NCI-H774 (cell line): Measurements from ENCODE around the gene POLR3E.

Experiments used
- DNase-seq: peaks from one replicate; lab custom pipeline; 2025; lab: John Stamatoyannopoulos, UW

The POLR3E gene, protein sequence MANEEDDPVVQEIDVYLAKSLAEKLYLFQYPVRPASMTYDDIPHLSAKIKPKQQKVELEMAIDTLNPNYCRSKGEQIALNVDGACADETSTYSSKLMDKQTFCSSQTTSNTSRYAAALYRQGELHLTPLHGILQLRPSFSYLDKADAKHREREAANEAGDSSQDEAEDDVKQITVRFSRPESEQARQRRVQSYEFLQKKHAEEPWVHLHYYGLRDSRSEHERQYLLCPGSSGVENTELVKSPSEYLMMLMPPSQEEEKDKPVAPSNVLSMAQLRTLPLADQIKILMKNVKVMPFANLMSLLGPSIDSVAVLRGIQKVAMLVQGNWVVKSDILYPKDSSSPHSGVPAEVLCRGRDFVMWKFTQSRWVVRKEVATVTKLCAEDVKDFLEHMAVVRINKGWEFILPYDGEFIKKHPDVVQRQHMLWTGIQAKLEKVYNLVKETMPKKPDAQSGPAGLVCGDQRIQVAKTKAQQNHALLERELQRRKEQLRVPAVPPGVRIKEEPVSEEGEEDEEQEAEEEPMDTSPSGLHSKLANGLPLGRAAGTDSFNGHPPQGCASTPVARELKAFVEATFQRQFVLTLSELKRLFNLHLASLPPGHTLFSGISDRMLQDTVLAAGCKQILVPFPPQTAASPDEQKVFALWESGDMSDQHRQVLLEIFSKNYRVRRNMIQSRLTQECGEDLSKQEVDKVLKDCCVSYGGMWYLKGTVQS

DNA sequence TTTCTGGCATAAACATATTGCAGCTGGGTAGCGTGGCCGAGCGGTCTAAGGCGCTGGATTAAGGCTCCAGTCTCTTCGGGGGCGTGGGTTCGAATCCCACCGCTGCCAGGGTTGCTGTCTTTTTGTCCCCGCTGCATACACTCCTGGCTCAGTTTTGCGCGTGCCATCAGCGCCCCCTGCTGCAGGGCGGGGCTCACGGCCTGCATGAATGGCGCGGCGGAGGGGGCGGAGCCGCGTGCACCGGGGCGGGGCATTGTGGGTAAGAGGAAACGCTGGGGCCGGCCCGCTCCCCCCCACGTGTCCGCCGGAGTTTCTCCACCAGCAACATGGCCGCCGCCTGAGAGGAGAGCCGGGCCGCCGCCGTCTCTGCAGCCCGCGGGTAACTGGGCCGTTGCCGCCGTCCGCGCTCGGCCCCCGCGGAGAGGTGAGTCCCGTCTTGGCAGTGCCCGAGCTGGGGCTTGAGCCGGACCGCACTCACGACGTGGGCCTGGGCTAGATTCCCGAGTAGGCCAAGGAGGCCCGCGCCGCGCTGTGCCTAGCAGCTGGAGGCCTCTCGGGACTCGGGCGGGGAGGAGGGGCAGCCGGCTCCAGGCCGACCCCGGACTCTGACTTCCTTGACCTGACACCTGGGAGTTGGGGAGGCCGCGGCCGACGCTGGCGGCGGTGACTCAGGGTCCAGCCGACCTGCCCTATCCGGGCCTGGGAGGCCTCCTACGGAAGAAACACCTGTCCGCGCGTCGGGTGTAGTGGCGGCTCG is at the start of gene POLR3E:
TSS of gene POLR3E (plus strand) at position 296 of the 757 bp plus-strand sequence. CDS start 5,560 bp downstream, outside the sequence.
- peak; percentile 95 for DNase-seq

DNA sequence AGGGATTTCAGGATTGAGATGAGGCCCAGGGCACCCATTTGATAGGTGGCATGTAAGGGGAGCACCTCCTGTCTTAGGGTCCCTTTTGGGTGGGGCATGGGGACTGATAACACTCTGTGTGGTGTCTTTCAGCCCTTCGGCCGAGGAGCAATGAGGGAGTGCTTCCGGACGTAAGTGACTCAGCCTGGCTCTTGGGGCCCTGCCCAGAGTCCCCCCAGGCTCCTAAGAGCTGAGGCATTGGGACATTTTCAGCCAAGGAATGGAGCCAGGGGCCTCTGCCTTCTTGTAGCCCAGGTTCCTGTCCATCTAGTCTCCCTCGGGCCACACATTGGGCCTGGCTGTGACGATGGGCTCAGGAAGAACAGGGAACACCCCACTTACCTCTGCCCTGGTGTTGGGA is 46.7 kb upstream of the POLR3E start:
- DNase-seq = no peak

DNA sequence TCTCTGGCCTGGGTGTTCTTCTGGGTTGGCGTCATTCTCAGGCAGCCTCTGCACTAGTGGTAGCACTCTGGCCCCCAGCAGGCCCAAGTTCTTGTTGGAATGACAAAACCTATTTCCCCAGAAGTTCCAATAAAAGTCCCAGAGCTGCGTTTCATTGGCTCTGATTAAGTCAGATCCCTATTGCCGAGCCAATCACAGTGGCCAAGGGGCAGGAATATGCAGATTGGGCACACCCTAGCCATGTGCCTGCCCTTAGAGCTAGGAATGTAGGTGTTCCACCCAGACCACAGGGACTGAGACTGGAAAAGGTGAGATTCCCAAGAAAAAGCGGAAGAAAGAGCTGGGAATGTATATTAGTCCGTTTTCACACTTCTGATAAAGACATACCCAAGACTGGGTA is 44.9 kb upstream of the POLR3E start:
- no peak for DNase-seq

DNA sequence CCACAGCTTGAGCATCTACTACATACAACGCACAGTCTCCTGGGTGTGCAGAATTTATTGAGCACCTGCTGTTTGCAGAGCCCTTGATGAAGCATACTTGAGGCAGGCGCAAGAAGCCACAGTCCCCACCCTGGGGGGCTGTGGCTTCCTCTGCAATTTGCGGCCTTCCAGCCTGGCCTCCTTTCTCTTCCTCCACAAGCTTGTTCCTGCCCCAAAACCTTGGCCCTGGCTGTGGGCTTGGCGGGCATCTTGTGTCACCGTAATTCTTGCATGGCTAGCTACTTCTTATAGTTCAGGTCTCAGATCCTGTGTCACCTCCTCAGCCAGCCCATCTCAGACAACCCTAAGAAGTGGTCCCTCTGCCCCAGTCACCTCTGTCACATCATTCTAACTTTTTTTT is 43.9 kb upstream of the POLR3E start:
- DNase-seq = no peak

GRCh38 chr16:22255335-22255734 is 41.9 kb upstream of the POLR3E start:
- DNase-seq = no peak

DNA sequence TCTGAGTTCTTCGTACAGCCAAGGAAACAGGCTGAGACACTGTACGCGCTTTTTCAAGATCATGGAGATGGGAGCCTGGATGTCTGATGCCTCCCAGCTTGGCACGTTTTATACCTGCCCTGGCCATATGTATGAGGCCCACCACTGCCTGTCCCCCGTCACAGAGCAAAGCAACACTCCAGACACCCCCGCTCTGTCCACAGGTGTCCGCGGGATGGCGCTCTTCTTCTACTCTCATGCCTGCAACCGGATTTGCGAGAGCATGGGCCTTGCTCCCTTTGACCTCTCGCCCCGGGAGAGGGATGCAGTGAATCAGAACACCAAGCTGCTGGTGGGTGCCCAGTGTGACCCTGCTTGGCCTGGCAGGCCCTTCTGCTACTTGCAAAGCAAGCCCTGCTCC is 39.8 kb upstream of the POLR3E start:
- DNase-seq = no peak

DNA sequence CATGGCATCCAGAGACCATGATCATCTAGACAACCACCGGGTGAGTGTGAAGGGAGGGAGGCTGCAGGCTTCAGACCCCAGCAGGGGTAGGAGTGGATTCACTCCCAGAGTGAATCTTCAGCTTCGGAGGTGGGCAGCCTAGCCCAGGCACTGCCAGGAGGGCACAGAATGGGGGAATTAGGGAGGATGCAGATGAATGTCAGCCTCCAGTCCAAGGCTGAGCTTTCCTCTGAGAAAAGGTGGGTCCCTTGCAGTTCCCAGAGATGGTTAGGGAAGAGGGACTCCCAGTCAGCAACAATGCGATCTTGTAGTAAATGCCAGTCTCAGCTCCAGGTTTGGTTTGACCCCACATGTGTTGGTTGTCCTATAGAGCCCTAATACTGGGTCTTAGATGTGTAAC is 36.7 kb upstream of the POLR3E start:
- no peak for DNase-seq

- no peak for DNase-seq
Measured at GRCh38 chr16:22262460-22262859, 34.7 kb upstream of the POLR3E start.

GRCh38 chr16:22264786-22265185 is 32.4 kb upstream of the POLR3E start:
- no peak for DNase-seq

GRCh38 chr16:22265351-22265750 is 31.9 kb upstream of the POLR3E start:
- no peak for DNase-seq

GRCh38 chr16:22266546-22266945 is 30.7 kb upstream of the POLR3E start:
- DNase-seq = no peak

- DNase-seq = no peak
Measured at GRCh38 chr16:22267764-22268163, 29.4 kb upstream of the POLR3E start.

GRCh38 chr16:22270525-22270924 is 26.7 kb upstream of the POLR3E start:
- DNase-seq = no peak

DNA sequence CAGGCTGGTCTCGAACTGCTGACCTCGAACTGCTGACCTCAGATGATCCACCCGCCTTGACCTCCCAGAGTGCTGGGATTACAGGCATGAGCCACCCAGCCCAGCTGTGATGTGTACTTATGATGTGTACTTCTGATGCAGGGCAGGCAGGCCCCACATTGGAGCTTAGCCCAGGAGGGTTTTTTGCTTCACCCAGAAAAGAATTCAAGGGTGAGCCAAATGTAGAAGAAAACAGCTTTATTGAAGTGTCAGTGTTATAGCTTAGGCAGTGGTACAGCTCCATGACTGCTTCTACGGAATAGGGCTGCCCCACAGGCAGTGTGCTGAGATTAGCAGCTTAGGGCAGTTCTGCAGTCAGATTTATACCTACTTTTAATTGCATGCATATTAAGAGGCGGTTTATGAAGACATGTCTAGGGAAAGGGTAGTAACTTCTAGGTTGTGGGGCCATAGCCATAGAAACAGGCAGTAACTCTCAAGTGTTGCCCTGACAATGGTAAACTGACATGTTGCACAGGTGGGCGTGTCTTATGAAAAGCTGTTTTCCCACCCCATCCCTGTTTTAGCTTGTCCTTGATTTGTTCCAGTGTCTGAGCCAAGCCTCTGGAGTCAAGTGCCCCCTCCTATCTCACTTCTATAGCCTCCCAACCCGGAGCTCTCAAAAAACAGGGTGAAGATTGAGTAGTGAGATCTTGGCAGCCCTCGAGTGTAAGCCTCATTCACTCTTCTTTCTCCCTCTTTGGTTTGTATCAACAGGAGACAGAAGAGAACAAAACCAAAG is 24.1 kb upstream of the POLR3E start:
- DNase-seq = no peak

GRCh38 chr16:22274916-22275315 is 22.3 kb upstream of the POLR3E start:
- DNase-seq = no peak

DNA sequence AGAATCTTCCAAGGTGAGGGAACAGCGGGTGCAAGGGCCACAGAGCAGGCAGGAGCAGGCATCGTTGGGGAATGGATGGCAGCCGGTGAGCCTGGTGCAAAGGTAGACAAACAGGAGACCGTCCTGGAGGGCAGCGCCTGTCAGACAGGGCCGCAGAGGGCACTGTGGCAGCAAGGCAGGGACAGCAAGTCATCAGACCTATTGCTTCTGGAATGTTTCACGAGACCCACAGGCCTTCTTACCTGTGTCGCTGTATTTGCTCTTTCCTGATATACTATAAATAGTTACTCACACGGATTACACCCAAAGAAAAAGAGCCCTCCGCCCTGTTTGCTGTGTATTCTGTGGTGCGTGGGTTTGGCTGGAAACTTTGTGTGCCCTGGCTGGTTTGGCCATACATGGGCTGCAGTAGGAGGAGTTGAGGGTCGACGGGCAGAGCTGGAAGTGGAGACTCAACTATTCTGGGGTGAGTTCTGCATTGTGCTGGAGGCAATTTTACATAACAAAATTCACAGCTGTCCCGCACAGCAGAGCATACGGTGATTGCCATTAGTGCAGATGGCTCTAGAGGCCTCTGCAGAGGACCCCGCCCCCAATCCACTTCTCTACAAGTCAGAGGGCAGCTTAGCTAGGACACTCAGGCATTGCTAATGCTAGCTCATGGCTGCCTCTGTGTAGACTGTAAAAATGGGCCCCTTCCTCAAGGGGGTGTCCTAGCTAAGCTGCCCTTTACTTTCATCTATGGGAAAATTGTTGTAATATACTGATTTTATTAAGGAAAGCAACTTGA is 18.6 kb upstream of the POLR3E start:
- no peak for DNase-seq

GRCh38 chr16:22282254-22282892 is 14.8 kb upstream of the POLR3E start:
- DNase-seq = no peak

DNA sequence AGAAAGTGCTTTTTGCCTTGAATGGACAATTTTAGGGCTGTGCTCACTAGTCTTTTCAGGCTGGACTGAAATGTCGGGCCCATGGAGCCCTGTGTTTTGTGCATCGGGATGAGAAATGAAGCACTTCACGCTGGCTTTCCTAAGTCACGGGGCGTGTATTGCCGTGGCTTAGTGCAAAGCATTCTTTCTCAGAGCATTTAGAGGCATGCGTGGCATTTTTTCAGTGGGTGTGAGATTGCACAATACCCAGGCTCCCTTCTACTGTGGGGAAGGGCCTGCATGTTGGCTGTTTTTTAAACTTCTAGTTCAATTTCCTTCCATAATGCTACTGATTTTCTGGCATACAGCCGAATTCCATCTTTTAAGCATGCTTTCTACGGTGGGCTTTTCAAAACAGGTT is 12.6 kb upstream of the POLR3E start:
- no peak for DNase-seq

DNA sequence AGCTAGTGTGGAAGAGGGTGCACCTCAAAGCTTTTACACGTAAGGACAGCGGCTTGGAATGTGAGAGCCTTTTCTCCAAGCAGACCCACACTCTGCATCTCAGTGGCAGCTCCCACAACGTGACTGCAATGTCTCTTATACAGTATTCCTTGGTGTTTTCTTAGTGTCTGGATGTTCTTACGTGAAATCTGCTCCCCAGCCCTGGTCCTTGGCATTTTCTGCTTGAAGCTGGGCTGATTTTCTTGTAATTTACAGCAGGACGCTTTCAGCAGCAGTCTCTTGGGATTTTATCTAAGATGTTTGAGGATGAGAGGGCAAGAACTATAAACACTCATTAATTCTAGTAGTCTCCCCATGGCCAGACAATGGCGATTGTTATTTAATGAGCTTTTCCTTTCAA is 12.1 kb upstream of the POLR3E start:
- DNase-seq = no peak

DNA sequence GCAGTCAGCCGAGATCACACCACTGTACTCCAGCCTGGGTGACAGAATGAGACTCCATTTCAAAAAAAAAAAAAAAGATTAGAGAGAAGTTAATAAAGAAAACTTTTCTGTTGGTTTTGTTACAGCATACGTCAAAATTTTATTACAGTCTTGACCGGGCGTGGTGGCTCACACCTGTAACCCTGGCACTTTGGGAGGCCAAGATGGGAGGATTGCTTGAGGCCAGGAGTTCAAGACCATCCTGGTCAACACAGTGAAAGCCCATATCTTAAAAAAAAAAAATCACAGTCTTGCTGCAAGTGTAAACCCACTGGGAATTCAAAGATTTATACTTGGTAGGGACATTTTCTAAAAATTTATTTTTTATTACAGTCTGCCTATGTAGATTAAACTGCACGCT is 6.2 kb upstream of the POLR3E start:
- DNase-seq = no peak

DNA sequence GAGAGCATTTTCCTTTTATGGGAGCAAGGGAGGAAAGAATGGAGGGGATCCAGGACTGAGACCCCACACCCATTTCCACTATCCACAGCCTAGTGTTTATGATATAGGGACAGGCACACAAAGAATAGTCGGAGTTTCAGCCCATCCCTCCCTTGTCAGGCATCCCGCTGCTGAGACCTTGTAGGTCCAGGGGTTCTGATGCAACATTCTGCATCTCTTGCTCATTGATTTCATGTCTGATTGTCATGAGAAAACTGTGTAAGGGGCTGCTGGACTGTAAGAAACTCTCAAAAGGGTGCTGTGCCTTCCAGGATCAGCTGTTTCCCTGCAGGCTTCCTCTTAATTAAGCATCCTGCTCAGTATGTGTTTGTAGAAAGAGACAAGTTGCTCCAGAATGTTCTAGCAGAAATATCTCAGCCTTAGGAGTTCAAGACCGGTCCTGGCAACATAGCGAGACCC is 5.3 kb upstream of the POLR3E start:
- DNase-seq = no peak
